LoVo (cell line): ENCODE data around the gene ZNF738.
"Not testable (repeated sequence)": the region's sequence is repeated elsewhere in the genome, so short reads cannot be mapped to it uniquely, and the experiment has no call there.

ENCODE experiments used
- DNase-seq: peaks from one replicate; pipeline ENCODE4 v3.0.0-alpha.2; 2016; ENCODE audit warnings: low spot score

ZNF738 gene

GRCh38 chr19:21358768-21359451 is at the start of gene ZNF738:
ZNF738 (plus strand) TSS chr19:21359000; CDS start chr19:21359141, 141 bp downstream.
- no peak for DNase-seq

GRCh38 chr19:21312807-21313206 is 46.0 kb upstream of the ZNF738 start:
- not testable (repeated sequence) for DNase-seq

- DNase-seq: no peak
Observed at GRCh38 chr19:21314676-21315075, 44.1 kb upstream of the ZNF738 start.

GRCh38 chr19:21317821-21318220 is 41.0 kb upstream of the ZNF738 start:
- DNase-seq: no peak

- DNase-seq: no peak
Observed at GRCh38 chr19:21321134-21321533, 37.7 kb upstream of the ZNF738 start.

GRCh38 chr19:21321996-21322395 is 36.8 kb upstream of the ZNF738 start:
- no peak for DNase-seq

- DNase-seq: no peak
Observed at GRCh38 chr19:21322528-21322927, 36.3 kb upstream of the ZNF738 start.

- DNase-seq: no peak
Observed at GRCh38 chr19:21323000-21323399, 35.8 kb upstream of the ZNF738 start.

- no peak for DNase-seq
Observed at GRCh38 chr19:21326169-21326568, 32.6 kb upstream of the ZNF738 start.

- no peak for DNase-seq
Observed at GRCh38 chr19:21328406-21328805, 30.4 kb upstream of the ZNF738 start.

- peak; percentile 71 for DNase-seq
Observed at GRCh38 chr19:21328885-21329605, 29.8 kb upstream of the ZNF738 start, which contains the start of gene ZNF708. ZNF708 (minus strand) TSS chr19:21329410; CDS start chr19:21329212, 198 bp downstream.

- no peak for DNase-seq
Observed at GRCh38 chr19:21335721-21336120, 23.1 kb upstream of the ZNF738 start.

GRCh38 chr19:21344841-21345240 is 14.0 kb upstream of the ZNF738 start:
- not testable (repeated sequence) for DNase-seq

- no peak for DNase-seq
Observed at GRCh38 chr19:21352830-21353229, 6.0 kb upstream of the ZNF738 start.

GRCh38 chr19:21362291-21362690 is 3.5 kb downstream of the ZNF738 start:
- no peak for DNase-seq

GRCh38 chr19:21383980-21384582 is 25.3 kb downstream of the ZNF738 start:
- no peak for DNase-seq

- DNase-seq: no peak
Observed at GRCh38 chr19:21396121-21396520, 37.3 kb downstream of the ZNF738 start.

GRCh38 chr19:21396893-21397572 is 38.2 kb downstream of the ZNF738 start, which contains the start of gene ZNF493:
ZNF493 (plus strand) TSS chr19:21397133; CDS start chr19:21397238, 105 bp downstream.
- peak; percentile 56 for DNase-seq

GRCh38 chr19:21398851-21399250 is 40.1 kb downstream of the ZNF738 start:
- no peak for DNase-seq

GRCh38 chr19:21402303-21402985 is 43.6 kb downstream of the ZNF738 start:
- no peak for DNase-seq

- DNase-seq: no peak
Observed at GRCh38 chr19:21410166-21410565, 51.4 kb downstream of the ZNF738 start.

- DNase-seq: no peak
Observed at GRCh38 chr19:21422244-21422643, 63.4 kb downstream of the ZNF738 start.
